ENCODE data around the gene PSMA6. TPM values are rescaled to one million over a fixed set of nuclear protein-coding genes. Genes with fewer than 3 reads are reported as not detected.

The PSMA6 gene
- total RNA-seq, 4 donors from 2014 or later = 62.7 to 175 (median 102) TPM

GRCh38 chr14:35285168-35286002 is 6.8 kb upstream of the PSMA6 start:
- WGBS, 2 donors = 64 to 78% methylated on average over 5 of the region's 5 CpGs
- DNase-seq (ENCODE audit: low spot score in 2 of 2) = no peak
- no peak overlapping the region for H3K4me3 ChIP-seq (ENCODE audit: low read depth, poor library complexity, severe bottlenecking)
- intact Hi-C loops (cut with DNase I; ENCODE audit: low total_unique reads) = no loop called here
- TF ChIP-seq CTCF (IDR thresholded peaks at IDR 0.05) (no peak), POLR2A (IDR thresholded peaks at IDR 0.05) (no peak)

- no peak overlapping the region for H3K4me3 ChIP-seq (ENCODE audit: low read depth, poor library complexity, severe bottlenecking)
- no peak for TF ChIP-seq POLR2A (IDR thresholded peaks at IDR 0.05)
- TF ChIP-seq CTCF (IDR thresholded peaks at IDR 0.05) = no peak
- intact Hi-C loops (cut with DNase I; ENCODE audit: low total_unique reads) = no loop called here
- WGBS, 2 donors = 74 to 77% methylated on average over 8 of the region's 8 CpGs
- DNase-seq (ENCODE audit: low spot score in 2 of 2) = no peak
These were observed 6.1 kb upstream of the PSMA6 start for GRCh38 chr14:35286003-35286600.

- 68% methylated on average over 1 of the region's 1 CpG for WGBS, 2 donors
- no peak overlapping the region for H3K4me3 ChIP-seq (ENCODE audit: low read depth, poor library complexity, severe bottlenecking)
- intact Hi-C loops (cut with DNase I; ENCODE audit: low total_unique reads) = no loop called here
- no peak for DNase-seq (ENCODE audit: low spot score in 2 of 2)
- TF ChIP-seq POLR2A (IDR thresholded peaks at IDR 0.05) (no peak), CTCF (IDR thresholded peaks at IDR 0.05) (no peak)
These were observed 5.5 kb upstream of the PSMA6 start for GRCh38 chr14:35286707-35287106.

GRCh38 chr14:35287431-35288013 is 4.7 kb upstream of the PSMA6 start:
- no peak overlapping the region for H3K4me3 ChIP-seq (ENCODE audit: low read depth, poor library complexity, severe bottlenecking)
- WGBS, 2 donors = 18 to 25% methylated on average over 8 of the region's 8 CpGs
- DNase-seq (ENCODE audit: low spot score in 2 of 2) = no peak
- TF ChIP-seq CTCF (IDR thresholded peaks at IDR 0.05) = no peak
- TF ChIP-seq POLR2A (IDR thresholded peaks at IDR 0.05) = no peak
- intact Hi-C loops (cut with DNase I; ENCODE audit: low total_unique reads) = no loop called here

- no peak for TF ChIP-seq POLR2A (IDR thresholded peaks at IDR 0.05)
- TF ChIP-seq CTCF (IDR thresholded peaks at IDR 0.05) = no peak
- 89 to 94% methylated on average over 3 of the region's 3 CpGs for WGBS, 2 donors
- intact Hi-C loops (cut with DNase I; ENCODE audit: low total_unique reads) = no loop called here
- H3K4me3 ChIP-seq (ENCODE audit: low read depth, poor library complexity, severe bottlenecking) = no peak overlapping the region
- DNase-seq (ENCODE audit: low spot score in 2 of 2) = no peak
These were observed 2.6 kb upstream of the PSMA6 start for GRCh38 chr14:35289623-35290022.
